ENCODE measurements around the gene RMI2.

RMI2 gene

GRCh38 chr16:11318817-11319216 lies 26.4 kb upstream of the RMI2 start:
- no peak overlapping the region for H3K4me3 Mint-ChIP-seq
- H3K36me3 Mint-ChIP-seq (ENCODE audit: low read depth), result no peaks in the 10 kb centered on the region
- DNase-seq (no peak), ATAC-seq (no peak)
- no peaks in the 10 kb centered on the region for H3K9me3 Mint-ChIP-seq
- peaks cover 6% of the 10 kb centered on the region for H3K4me1 Mint-ChIP-seq
- no peak overlapping the region for H3K27ac Mint-ChIP-seq
- H3K27me3 Mint-ChIP-seq, result peaks cover 2% of the 10 kb centered on the region

- Mint-ChIP-seq H3K9me3 (no peaks in the 10 kb centered on the region), H3K4me3 (no peak overlapping the region), H3K4me1 (peaks cover 2% of the 10 kb centered on the region), H3K27ac (no peak overlapping the region), H3K36me3 (ENCODE audit: low read depth) (no peaks in the 10 kb centered on the region), H3K27me3 (peaks cover 2% of the 10 kb centered on the region)
- no peak for DNase-seq
- ATAC-seq, result no peak
Measured at GRCh38 chr16:11319529-11320146, 25.6 kb upstream of the RMI2 start.

- peaks cover 8% of the 10 kb centered on the region for H3K4me1 Mint-ChIP-seq
- no peaks in the 10 kb centered on the region for H3K36me3 Mint-ChIP-seq (ENCODE audit: low read depth)
- H3K27me3 Mint-ChIP-seq, result no peaks in the 10 kb centered on the region
- H3K9me3 Mint-ChIP-seq, result no peaks in the 10 kb centered on the region
- DNase-seq, result no peak
- ATAC-seq, result no peak
- no peak overlapping the region for H3K4me3 Mint-ChIP-seq
- no peak overlapping the region for H3K27ac Mint-ChIP-seq
Measured at GRCh38 chr16:11320170-11320569, 25.1 kb upstream of the RMI2 start.

GRCh38 chr16:11321662-11322061 lies 23.6 kb upstream of the RMI2 start:
- DNase-seq, result no peak
- no peaks in the 10 kb centered on the region for H3K9me3 Mint-ChIP-seq
- no peak overlapping the region for H3K4me3 Mint-ChIP-seq
- peaks cover 20% of the 10 kb centered on the region for H3K4me1 Mint-ChIP-seq
- H3K27ac Mint-ChIP-seq, result no peak overlapping the region
- no peak for ATAC-seq
- no peaks in the 10 kb centered on the region for H3K36me3 Mint-ChIP-seq (ENCODE audit: low read depth)
- no peaks in the 10 kb centered on the region for H3K27me3 Mint-ChIP-seq

GRCh38 chr16:11322823-11323222 lies 22.4 kb upstream of the RMI2 start:
- ATAC-seq (no peak), DNase-seq (no peak)
- no peaks in the 10 kb centered on the region for H3K36me3 Mint-ChIP-seq (ENCODE audit: low read depth)
- H3K27me3 Mint-ChIP-seq, result no peaks in the 10 kb centered on the region
- no peak overlapping the region for H3K4me3 Mint-ChIP-seq
- H3K9me3 Mint-ChIP-seq, result no peaks in the 10 kb centered on the region
- H3K4me1 Mint-ChIP-seq, result peaks cover 31% of the 10 kb centered on the region
- no peak overlapping the region for H3K27ac Mint-ChIP-seq

- H3K9me3 Mint-ChIP-seq, result no peaks in the 10 kb centered on the region
- H3K27me3 Mint-ChIP-seq, result no peaks in the 10 kb centered on the region
- no peak for ATAC-seq
- H3K36me3 Mint-ChIP-seq (ENCODE audit: low read depth), result no peaks in the 10 kb centered on the region
- no peak overlapping the region for H3K4me3 Mint-ChIP-seq
- no peak overlapping the region for H3K27ac Mint-ChIP-seq
- DNase-seq, result no peak
- H3K4me1 Mint-ChIP-seq, result peaks cover 40% of the 10 kb centered on the region
Measured at GRCh38 chr16:11323551-11324336, 21.5 kb upstream of the RMI2 start.

GRCh38 chr16:11325404-11326083 lies 19.7 kb upstream of the RMI2 start:
- H3K27me3 Mint-ChIP-seq, result no peaks in the 10 kb centered on the region
- H3K4me1 Mint-ChIP-seq, result peaks cover 56% of the 10 kb centered on the region
- DNase-seq (no peak), ATAC-seq (peak; percentile 35)
- no peaks in the 10 kb centered on the region for H3K36me3 Mint-ChIP-seq (ENCODE audit: low read depth)
- H3K4me3 Mint-ChIP-seq, result no peak overlapping the region
- H3K27ac Mint-ChIP-seq, result peak overlapping the region; percentile 73
- no peaks in the 10 kb centered on the region for H3K9me3 Mint-ChIP-seq

- H3K27me3 Mint-ChIP-seq, result no peaks in the 10 kb centered on the region
- H3K4me3 Mint-ChIP-seq, result no peak overlapping the region
- ATAC-seq (no peak), DNase-seq (no peak)
- H3K27ac Mint-ChIP-seq, result peak overlapping the region; percentile 73
- peaks cover 59% of the 10 kb centered on the region for H3K4me1 Mint-ChIP-seq
- H3K9me3 Mint-ChIP-seq, result no peaks in the 10 kb centered on the region
- H3K36me3 Mint-ChIP-seq (ENCODE audit: low read depth), result no peaks in the 10 kb centered on the region
Measured at GRCh38 chr16:11326084-11326736, 19.0 kb upstream of the RMI2 start.

GRCh38 chr16:11326737-11327276 lies 18.5 kb upstream of the RMI2 start:
- ATAC-seq (no peak), DNase-seq (no peak)
- H3K9me3 Mint-ChIP-seq, result no peaks in the 10 kb centered on the region
- H3K27ac Mint-ChIP-seq, result peak overlapping the region; percentile 70
- H3K36me3 Mint-ChIP-seq (ENCODE audit: low read depth), result no peaks in the 10 kb centered on the region
- peaks cover 59% of the 10 kb centered on the region for H3K4me1 Mint-ChIP-seq
- H3K27me3 Mint-ChIP-seq, result no peaks in the 10 kb centered on the region
- H3K4me3 Mint-ChIP-seq, result peak overlapping the region; percentile 68

GRCh38 chr16:11327277-11328171 lies 17.7 kb upstream of the RMI2 start:
- H3K27me3 Mint-ChIP-seq, result no peaks in the 10 kb centered on the region
- no peak for DNase-seq
- no peak for ATAC-seq
- H3K4me1 Mint-ChIP-seq, result peaks cover 59% of the 10 kb centered on the region
- peak overlapping the region; percentile 70 for H3K27ac Mint-ChIP-seq
- H3K4me3 Mint-ChIP-seq, result peak overlapping the region; percentile 68
- no peaks in the 10 kb centered on the region for H3K36me3 Mint-ChIP-seq (ENCODE audit: low read depth)
- H3K9me3 Mint-ChIP-seq, result no peaks in the 10 kb centered on the region

GRCh38 chr16:11328172-11329070 lies 16.8 kb upstream of the RMI2 start:
- H3K36me3 Mint-ChIP-seq (ENCODE audit: low read depth), result no peaks in the 10 kb centered on the region
- ATAC-seq (peak; percentile 87), DNase-seq (peak; percentile 61)
- peak overlapping the region; percentile 70 for H3K27ac Mint-ChIP-seq
- no peaks in the 10 kb centered on the region for H3K9me3 Mint-ChIP-seq
- H3K27me3 Mint-ChIP-seq, result no peaks in the 10 kb centered on the region
- H3K4me1 Mint-ChIP-seq, result peaks cover 57% of the 10 kb centered on the region
- peak overlapping the region; percentile 68 for H3K4me3 Mint-ChIP-seq

- Mint-ChIP-seq H3K9me3 (no peaks in the 10 kb centered on the region), H3K36me3 (ENCODE audit: low read depth) (no peaks in the 10 kb centered on the region), H3K27me3 (no peaks in the 10 kb centered on the region), H3K4me1 (peaks cover 57% of the 10 kb centered on the region), H3K27ac (peak overlapping the region; percentile 70), H3K4me3 (peak overlapping the region; percentile 68)
- ATAC-seq (no peak), DNase-seq (no peak)
Measured at GRCh38 chr16:11329071-11329491, 16.2 kb upstream of the RMI2 start.

- Mint-ChIP-seq H3K27ac (peak overlapping the region; percentile 39), H3K9me3 (no peaks in the 10 kb centered on the region), H3K4me3 (no peak overlapping the region), H3K27me3 (no peaks in the 10 kb centered on the region), H3K4me1 (peaks cover 54% of the 10 kb centered on the region), H3K36me3 (ENCODE audit: low read depth) (no peaks in the 10 kb centered on the region)
- ATAC-seq (no peak), DNase-seq (no peak)
Measured at GRCh38 chr16:11329891-11330290, 15.4 kb upstream of the RMI2 start.

Measured in activated naive CD8-positive, alpha-beta T cell treated with anti-CD3 and anti-CD28 coated beads, Interleukin-2, amount 50 U/mL, for 24 hours (primary cell).